HEK293 (cell line): ENCODE data around the gene GNA12.

Experiments used
- GFI1B ChIP-seq: fragments of 450-650 bp; formaldehyde crosslinking; IDR thresholded peaks from 2 replicates; pipeline ENCODE4 v1.5.1; 2016; ENCODE audit warnings: missing biosample characterization, missing genetic modification characterization
- GLI2 ChIP-seq: fragments of 450-650 bp; formaldehyde crosslinking; IDR thresholded peaks from 2 replicates; pipeline ENCODE4; 2017; ENCODE audit warnings: missing biosample characterization, missing genetic modification characterization, low read depth, borderline replicate concordance
- GLIS1 ChIP-seq: fragments of 450-650 bp; formaldehyde crosslinking; IDR thresholded peaks from 2 replicates; pipeline ENCODE4 v1.5.1; 2016; ENCODE audit warnings: missing biosample characterization, missing genetic modification characterization
- KLF17 ChIP-seq: fragments of 450-650 bp; formaldehyde crosslinking; IDR thresholded peaks from 2 replicates; pipeline ENCODE4 v1.5.1; 2016; ENCODE audit warnings: missing biosample characterization, missing genetic modification characterization
- PRDM4 ChIP-seq: fragments of 450-650 bp; formaldehyde crosslinking; IDR thresholded peaks from 2 replicates; pipeline ENCODE4 v1.5.1; 2017; ENCODE audit warnings: missing biosample characterization, missing genetic modification characterization
- TCF7L2 ChIP-seq: IDR thresholded peaks from 2 replicates; pipeline ENCODE4 v1.6.1; 2011; ENCODE audit warnings: low read depth, mild to moderate bottlenecking, inconsistent platforms, low read length, moderate library complexity, borderline replicate concordance
- WT1 ChIP-seq: fragments of 450-650 bp; formaldehyde crosslinking; IDR thresholded peaks from 2 replicates; pipeline ENCODE4 v1.5.1; 2016; ENCODE audit warnings: missing biosample characterization, missing genetic modification characterization
- ZBTB11 ChIP-seq: fragments of 450-650 bp; formaldehyde crosslinking; conservative IDR thresholded peaks from 2 replicates; pipeline ENCODE4 v1.5.1; 2016; ENCODE audit warnings: low read depth, missing biosample characterization, missing genetic modification characterization
- ZFP69B ChIP-seq: fragments of 450-650 bp; formaldehyde crosslinking; IDR thresholded peaks from 2 replicates; pipeline ENCODE4 v1.5.1; 2016; ENCODE audit warnings: missing biosample characterization, missing genetic modification characterization
- ZIC2 ChIP-seq: fragments of 450-650 bp; formaldehyde crosslinking; IDR thresholded peaks from 2 replicates; pipeline ENCODE4 v1.5.1; 2016; ENCODE audit warnings: missing biosample characterization, missing genetic modification characterization
- ZNF10 ChIP-seq: fragments of 450-650 bp; formaldehyde crosslinking; IDR thresholded peaks from 2 replicates; pipeline ENCODE4 v1.5.1; 2017; ENCODE audit warnings: missing biosample characterization, missing genetic modification characterization
- ZNF112 ChIP-seq: fragments of 450-650 bp; formaldehyde crosslinking; IDR thresholded peaks from 2 replicates; pipeline ENCODE4 v1.5.0; 2017; ENCODE audit warnings: missing biosample characterization, missing genetic modification characterization
- ZNF223 ChIP-seq: fragments of 450-650 bp; formaldehyde crosslinking; IDR thresholded peaks from 2 replicates; pipeline ENCODE4 v1.5.1; 2016; ENCODE audit warnings: missing biosample characterization, missing genetic modification characterization
- ZNF24 ChIP-seq: fragments of 450-650 bp; formaldehyde crosslinking; IDR thresholded peaks from 2 replicates; pipeline ENCODE4 v1.5.1; 2016; ENCODE audit warnings: missing biosample characterization, missing genetic modification characterization
- ZNF513 ChIP-seq: fragments of 450-650 bp; IDR thresholded peaks from 2 replicates; pipeline ENCODE4 v1.5.1; 2018; ENCODE audit warnings: missing biosample characterization, missing genetic modification characterization
- ZNF518A ChIP-seq: fragments of 450-650 bp; formaldehyde crosslinking; conservative IDR thresholded peaks from 2 replicates; pipeline ENCODE4 v1.5.1; 2016; ENCODE audit warnings: low read depth, missing biosample characterization, missing genetic modification characterization
- ZNF555 ChIP-seq: fragments of 450-650 bp; formaldehyde crosslinking; conservative IDR thresholded peaks from 2 replicates; pipeline ENCODE4 v1.5.1; 2017; ENCODE audit warnings: missing biosample characterization, mild to moderate bottlenecking, missing genetic modification characterization, inconsistent platforms
- ZNF585B ChIP-seq: fragments of 450-650 bp; formaldehyde crosslinking; IDR thresholded peaks from 2 replicates; pipeline ENCODE4 v1.5.1; 2016; ENCODE audit warnings: missing biosample characterization, missing genetic modification characterization
- ZNF621 ChIP-seq: fragments of 450-650 bp; formaldehyde crosslinking; IDR thresholded peaks from 2 replicates; pipeline ENCODE4 v1.5.1; 2017; ENCODE audit warnings: missing biosample characterization, missing genetic modification characterization
- ZNF704 ChIP-seq: fragments of 450-650 bp; formaldehyde crosslinking; IDR thresholded peaks from 2 replicates; pipeline ENCODE4 v1.5.1; 2016; ENCODE audit warnings: missing biosample characterization, missing genetic modification characterization
- ZSCAN5A ChIP-seq: fragments of 450-650 bp; formaldehyde crosslinking; IDR thresholded peaks from 2 replicates; pipeline ENCODE4 v1.5.1; 2016; ENCODE audit warnings: missing biosample characterization, missing genetic modification characterization

The GNA12 gene

GRCh38 chr7:2758673-2759616, 85.2 kb downstream of the GNA12 start (continued):
- TF ChIP-seq ZNF704 (0 out of 2 replicates have a peak, but pooled peaks have one; percentile 15), KLF17 (tag by site-specific recombination) (no peak), PRDM4 (tag by site-specific recombination) (no peak), ZNF518A (tag by site-specific recombination) (peak; percentile 93), ZNF112 (tag by site-specific recombination) (no peak), ZNF555 (peak; percentile 85), ZNF621 (tag by site-specific recombination) (no peak), ZNF513 (tag by site-specific recombination) (no peak), ZIC2 (tag by site-specific recombination) (no peak), GFI1B (tag by site-specific recombination) (no peak), ZNF10 (no peak), GLI2 (no peak; the same call in 1 of the 2 replicates), ZBTB11 (tag by site-specific recombination) (peak; percentile 86), ZNF24 (0 out of 2 replicates have a peak, but pooled peaks have one; percentile 26), ZFP69B (no peak), GLIS1 (tag by site-specific recombination) (no peak), WT1 (tag by site-specific recombination) (no peak), ZNF223 (tag by site-specific recombination) (0 out of 2 replicates have a peak, but pooled peaks have one; percentile 43), ZNF585B (tag by site-specific recombination) (no peak), TCF7L2 (no peak), ZSCAN5A (tag by site-specific recombination) (no peak)
